Naive thymus-derived CD4-positive, alpha-beta T cell (primary cell): ENCODE data around the gene NPAS2. TPM values are rescaled to one million over a fixed set of nuclear protein-coding genes. Genes with fewer than 3 reads are reported as not detected.
A peak's percentile ranks its signal among the peaks of the same experiment; 100 is the strongest.

Experiments
- ATAC-seq: fragments of 150-1000 bp; cut with Tn5 transposase; 2 replicates; pipeline ENCODE4 v1.10.0; 2021; ENCODE audit warnings: mild to moderate bottlenecking, moderate library complexity
- CTCF ChIA-PET: fragments of 350-600 bp; sonication (Branson Sonifier 250); formaldehyde crosslinking; loops from one replicate; lab custom pipeline; 2021; ENCODE audit warnings: antibody characterized with exemption; lab: Charles Lee
- POLR2A ChIA-PET: fragments of 350-600 bp; sonication (Branson Sonifier 250); formaldehyde crosslinking; loops from one replicate; lab custom pipeline; 2021; ENCODE audit warnings: antibody characterized with exemption, inconsistent platforms; lab: Charles Lee
- DNase-seq, 9 donors: peaks; one replicate each; pipeline versions ENCODE4 v3.0.0 to v3.0.0-alpha.2; 2020 to 2022; ENCODE audit warnings: mixed read lengths in 1 of 9
- H3K27ac ChIP-seq: one replicate; pipeline ENCODE4 v1.7.0; 2013; ENCODE audit warnings: mild to moderate bottlenecking, low read depth, low read length, moderate library complexity
- H3K27me3 ChIP-seq, 2 donors: one replicate each; pipeline ENCODE4 v1.7.0; 2013; ENCODE audit warnings: low read length in 2 of 2, mild to moderate bottlenecking in 2 of 2, moderate library complexity in 2 of 2; ENCODE audit not compliant: control insufficient read depth in 2 of 2, insufficient read depth in 2 of 2
- H3K36me3 ChIP-seq, 3 experiments: 1 replicate in 2 of 3; 2 replicates in 1 of 3; pipeline ENCODE4 v1.7.0; 2013; ENCODE audit warnings: low read length in 3 of 3, mild to moderate bottlenecking in 3 of 3, moderate library complexity in 1 of 3; ENCODE audit not compliant: insufficient read depth in 3 of 3, control insufficient read depth in 2 of 3
- H3K4me1 ChIP-seq, 2 donors: one replicate each; pipeline ENCODE4 v1.7.0; 2013; ENCODE audit warnings: low read length in 2 of 2, mild to moderate bottlenecking in 2 of 2, moderate library complexity in 1 of 2; ENCODE audit not compliant: control insufficient read depth in 2 of 2, insufficient read depth in 2 of 2
- H3K4me3 ChIP-seq: 2 replicates; pipeline ENCODE4 v1.7.0; 2013; ENCODE audit warnings: mild to moderate bottlenecking, low read length
- H3K9me3 ChIP-seq, 3 experiments: 1 replicate in 2 of 3; 2 replicates in 1 of 3; pipeline ENCODE4 v1.7.0; 2013; ENCODE audit warnings: low read length in 3 of 3; ENCODE audit not compliant: control insufficient read depth in 2 of 3
- H3K27ac Mint-ChIP-seq, 9 donors: one replicate each; pipeline ENCODE4 v1.8.0; 2020 to 2022; ENCODE audit warnings: mixed read lengths in 9 of 9, mild to moderate bottlenecking in 8 of 9, moderate library complexity in 5 of 9, inconsistent platforms in 2 of 9
- H3K27me3 Mint-ChIP-seq, 5 donors: one replicate each; pipeline ENCODE4 v1.8.0; 2021 to 2022; ENCODE audit warnings: mixed read lengths in 5 of 5, mild to moderate bottlenecking in 1 of 5
- H3K36me3 Mint-ChIP-seq, 5 donors: one replicate each; pipeline ENCODE4 v1.8.0; 2020 to 2022; ENCODE audit warnings: mixed read lengths in 5 of 5, mild to moderate bottlenecking in 3 of 5, inconsistent platforms in 1 of 5
- H3K4me1 Mint-ChIP-seq, 7 donors: one replicate each; pipeline ENCODE4 v1.8.0; 2020 to 2022; ENCODE audit warnings: mixed read lengths in 7 of 7, mild to moderate bottlenecking in 3 of 7, inconsistent platforms in 1 of 7
- H3K4me3 Mint-ChIP-seq, 10 donors: one replicate each; pipeline ENCODE4 v1.8.0; 2020 to 2022; ENCODE audit warnings: mild to moderate bottlenecking in 10 of 10, mixed read lengths in 10 of 10, moderate library complexity in 6 of 10, inconsistent platforms in 2 of 10
- H3K9me3 Mint-ChIP-seq, 11 donors: one replicate each; pipeline ENCODE4 v1.8.0; 2020 to 2022; ENCODE audit warnings: mixed read lengths in 11 of 11, mild to moderate bottlenecking in 4 of 11, inconsistent platforms in 1 of 11, moderate library complexity in 1 of 11
- intact Hi-C, 2 donors: fragments of 100-400 bp; cut with micrococcal nuclease; formaldehyde crosslinking; loops; one replicate each; pipeline ENCODE4 v1.15.1; 2023
- polyA plus RNA-seq, 2 donors: library from polyadenylated mRNA; unstranded; fragments of 300-500 nt; fragmentation: Illumina TruSeq; gene quantifications; one replicate each; pipeline ENCODE4 v1.2.3, GENCODE V29; 2021
- total RNA-seq, 6 experiments: library from RNA in 5 of 6; stranded (reverse) in 5 of 6; gene quantifications; 1 replicate in 5 of 6; 2 replicates in 1 of 6; pipeline ENCODE4 v1.2.3 and lab custom pipeline; 2021 to 2026

Gene NPAS2
- total and polyA plus RNA-seq, 7 experiments from 2014 or later = 1.2 to 15.0 (median 8.3) TPM

- POLR2A ChIA-PET = no interaction called here
- H3K27me3 Mint-ChIP-seq = peaks cover 0 to 10% (median 0%) of the 10 kb centered on the region in 5 donors
- H3K4me3 Mint-ChIP-seq = no peak overlapping the region
- no peak overlapping the region for H3K27ac Mint-ChIP-seq
- DNase-seq = no peak
- H3K4me3 ChIP-seq = no peak overlapping the region
- H3K4me1 Mint-ChIP-seq = peaks cover 0 to 13% (median 6%) of the 10 kb centered on the region in 7 donors
- intact Hi-C loops = no loop called here
- no peaks in the 10 kb centered on the region for H3K27me3 ChIP-seq
- CTCF ChIA-PET = interaction anchor here (0.6 kb wide), 1 partner anchor 64 kb away, joined by 3 read pairs; no protein-coding TSS in a partner anchor
- no peaks in the 10 kb centered on the region for H3K36me3 ChIP-seq
- H3K9me3 Mint-ChIP-seq = peaks cover 0 to 13% (median 2%) of the 10 kb centered on the region in 11 donors
- no peaks in the 10 kb centered on the region for H3K9me3 ChIP-seq
- peaks cover 0 to 31% (median 16%) of the 10 kb centered on the region in 5 donors for H3K36me3 Mint-ChIP-seq
- H3K4me1 ChIP-seq = no peaks in the 10 kb centered on the region
- no peak overlapping the region for H3K27ac ChIP-seq
- ATAC-seq = no peak
These were observed 80.3 kb downstream of the NPAS2 start for GRCh38 chr2:100900156-100900795.

GRCh38 chr2:100902817-100903405 is 83.0 kb downstream of the NPAS2 start:
- no peaks in the 10 kb centered on the region for H3K36me3 ChIP-seq
- H3K4me1 ChIP-seq = no peaks in the 10 kb centered on the region
- CTCF ChIA-PET = no interaction called here
- Mint-ChIP-seq H3K4me3 (no peak overlapping the region), H3K36me3 (peaks cover 0 to 32% (median 16%) of the 10 kb centered on the region in 5 donors), H3K27ac (no peak overlapping the region), H3K4me1 (peaks cover 4 to 34% (median 24%) of the 10 kb centered on the region in 7 donors), H3K9me3 (peaks cover 0 to 13% (median 1%) of the 10 kb centered on the region in 11 donors), H3K27me3 (peaks cover 0 to 10% (median 0%) of the 10 kb centered on the region in 5 donors)
- no peaks in the 10 kb centered on the region for H3K9me3 ChIP-seq
- no peaks in the 10 kb centered on the region for H3K27me3 ChIP-seq
- no peak for DNase-seq
- POLR2A ChIA-PET = no interaction called here
- H3K4me3 ChIP-seq = no peak overlapping the region
- H3K27ac ChIP-seq = no peak overlapping the region
- intact Hi-C loops = loop anchor here in 1 of 2 donors (1.0 kb wide), 1 partner anchor 26 kb away; no protein-coding TSS in a partner anchor
- ATAC-seq = no peak

- POLR2A ChIA-PET = no interaction called here
- H3K36me3 ChIP-seq = no peaks in the 10 kb centered on the region
- Mint-ChIP-seq H3K4me3 (no peak overlapping the region), H3K27me3 (peaks cover 0 to 10% (median 0%) of the 10 kb centered on the region in 5 donors), H3K4me1 (peaks cover 7 to 39% (median 25%) of the 10 kb centered on the region in 7 donors), H3K27ac (no peak overlapping the region), H3K9me3 (peaks cover 0 to 13% (median 1%) of the 10 kb centered on the region in 11 donors), H3K36me3 (peaks cover 0 to 33% (median 17%) of the 10 kb centered on the region in 5 donors)
- no peak overlapping the region for H3K4me3 ChIP-seq
- no peak overlapping the region for H3K27ac ChIP-seq
- no peaks in the 10 kb centered on the region for H3K9me3 ChIP-seq
- intact Hi-C loops = loop anchor here in 1 of 2 donors (1.0 kb wide), 1 partner anchor 26 kb away; no protein-coding TSS in a partner anchor
- H3K27me3 ChIP-seq = no peaks in the 10 kb centered on the region
- ATAC-seq = no peak
- no peaks in the 10 kb centered on the region for H3K4me1 ChIP-seq
- CTCF ChIA-PET = interaction anchor here (0.6 kb wide), 1 partner anchor 1101 kb away, joined by 3 read pairs; no protein-coding TSS in a partner anchor
- no peak for DNase-seq
These were observed 83.8 kb downstream of the NPAS2 start for GRCh38 chr2:100903534-100904258.

GRCh38 chr2:100905132-100905805 is 85.3 kb downstream of the NPAS2 start:
- Mint-ChIP-seq H3K36me3 (peaks cover 0 to 23% (median 21%) of the 10 kb centered on the region in 5 donors), H3K4me1 (peaks cover 7 to 43% (median 25%) of the 10 kb centered on the region in 7 donors), H3K4me3 (peak overlapping the region in 1 of 10 donors; percentile 27), H3K27me3 (peaks cover 0 to 10% (median 0%) of the 10 kb centered on the region in 5 donors), H3K27ac (no peak overlapping the region), H3K9me3 (peaks cover 0 to 7% (median under 1%) of the 10 kb centered on the region in 11 donors)
- ATAC-seq (no peak), DNase-seq (no peak)
- no peaks in the 10 kb centered on the region for H3K27me3 ChIP-seq
- H3K27ac ChIP-seq = no peak overlapping the region
- ChIA-PET CTCF (interaction anchor here (1.3 kb wide), 1 partner anchor 295 kb away, joined by 4 read pairs; no protein-coding TSS in a partner anchor), POLR2A (no interaction called here)
- no peaks in the 10 kb centered on the region for H3K36me3 ChIP-seq
- no peaks in the 10 kb centered on the region for H3K4me1 ChIP-seq
- no peaks in the 10 kb centered on the region for H3K9me3 ChIP-seq
- intact Hi-C loops = no loop called here
- H3K4me3 ChIP-seq = no peak overlapping the region

- Histone ChIP-seq H3K27me3 (no peaks in the 10 kb centered on the region), H3K4me3 (no peak overlapping the region), H3K9me3 (no peaks in the 10 kb centered on the region), H3K27ac (no peak overlapping the region), H3K4me1 (no peaks in the 10 kb centered on the region), H3K36me3 (no peaks in the 10 kb centered on the region)
- no peak overlapping the region for H3K27ac Mint-ChIP-seq
- DNase-seq (no peak), ATAC-seq (no peak)
- H3K27me3 Mint-ChIP-seq = peaks cover 0 to 6% (median 0%) of the 10 kb centered on the region in 5 donors
- H3K9me3 Mint-ChIP-seq = no peaks in the 10 kb centered on the region
- H3K36me3 Mint-ChIP-seq = peaks cover 0 to 21% (median 16%) of the 10 kb centered on the region in 5 donors
- intact Hi-C loops = no loop called here
- ChIA-PET POLR2A (interaction anchor here (1.1 kb wide), 1 partner anchor 18 kb away, joined by 3 read pairs; no protein-coding TSS in a partner anchor), CTCF (no interaction called here)
- H3K4me3 Mint-ChIP-seq = no peak overlapping the region
- H3K4me1 Mint-ChIP-seq = peaks cover 7 to 43% (median 25%) of the 10 kb centered on the region in 7 donors
These were observed 86.2 kb downstream of the NPAS2 start for GRCh38 chr2:100906131-100906530.

- Histone ChIP-seq H3K36me3 (no peaks in the 10 kb centered on the region), H3K4me3 (no peak overlapping the region), H3K27me3 (no peaks in the 10 kb centered on the region), H3K4me1 (no peaks in the 10 kb centered on the region), H3K27ac (no peak overlapping the region), H3K9me3 (no peaks in the 10 kb centered on the region)
- intact Hi-C loops = no loop called here
- ATAC-seq (no peak), DNase-seq (no peak)
- CTCF ChIA-PET = no interaction called here
- H3K9me3 Mint-ChIP-seq = no peaks in the 10 kb centered on the region
- H3K36me3 Mint-ChIP-seq = peaks cover 0 to 21% (median 13%) of the 10 kb centered on the region in 5 donors
- no peak overlapping the region for H3K4me3 Mint-ChIP-seq
- POLR2A ChIA-PET = interaction anchor here (1.1 kb wide), 1 partner anchor 18 kb away, joined by 3 read pairs; no protein-coding TSS in a partner anchor
- peaks cover 7 to 43% (median 25%) of the 10 kb centered on the region in 7 donors for H3K4me1 Mint-ChIP-seq
- H3K27ac Mint-ChIP-seq = no peak overlapping the region
- H3K27me3 Mint-ChIP-seq = peaks cover 0 to 6% (median 0%) of the 10 kb centered on the region in 5 donors
These were observed 86.7 kb downstream of the NPAS2 start for GRCh38 chr2:100906679-100907078.
